Lung (tissue), 12 donors: ENCODE results near the gene TNS3. TPM values are rescaled to one million over a fixed set of nuclear protein-coding genes. Genes with fewer than 3 reads are reported as not detected.

Source experiments
- ATAC-seq: fragments of 200-7000 bp; cut with Tn5 transposase; one replicate; pipeline ENCODE4 v1.9.1; 2020; ENCODE audit warnings: moderate number of reproducible peaks; ENCODE audit not compliant: insufficient read depth, low FRiP score
- DNase-seq, 3 donors: peaks; one replicate each; pipeline ENCODE4 v3.0.0-alpha.2; 2013 to 2017
- H3K27ac ChIP-seq, 2 donors: one replicate each; pipeline ENCODE4 v1.5.1; 2013; ENCODE audit warnings: mild to moderate bottlenecking in 2 of 2, moderate library complexity in 2 of 2, control low read depth in 1 of 2, inconsistent platforms in 1 of 2, low read depth in 1 of 2, low read length in 1 of 2
- H3K27me3 ChIP-seq, 3 donors: one replicate each; pipeline ENCODE4 v1.5.1; 2013; ENCODE audit warnings: low read length in 2 of 3; ENCODE audit not compliant: control insufficient read depth in 3 of 3, insufficient read depth in 3 of 3
- H3K36me3 ChIP-seq, 4 donors: one replicate each; pipeline ENCODE4 v1.5.1; 2013; ENCODE audit warnings: low read length in 4 of 4, mild to moderate bottlenecking in 1 of 4, moderate library complexity in 1 of 4; ENCODE audit not compliant: control insufficient read depth in 4 of 4, insufficient read depth in 4 of 4
- H3K4me1 ChIP-seq, 5 donors: one replicate each; pipeline ENCODE4 v1.5.1; 2013; ENCODE audit warnings: low read length in 5 of 5, mild to moderate bottlenecking in 2 of 5, moderate library complexity in 1 of 5; ENCODE audit not compliant: control insufficient read depth in 5 of 5, insufficient read depth in 5 of 5
- H3K4me3 ChIP-seq: one replicate; pipeline ENCODE4 v1.5.1; 2013; ENCODE audit warnings: mild to moderate bottlenecking, control low read depth, moderate library complexity
- H3K9ac ChIP-seq, 2 donors: one replicate each; pipeline ENCODE4 v1.5.1; 2013; ENCODE audit warnings: low read length in 2 of 2, control low read depth in 1 of 2; ENCODE audit not compliant: insufficient read depth in 1 of 2
- H3K9me3 ChIP-seq, 4 donors: one replicate each; pipeline ENCODE4 v1.5.1; 2013; ENCODE audit warnings: low read length in 3 of 4, mild to moderate bottlenecking in 1 of 4, moderate library complexity in 1 of 4; ENCODE audit not compliant: control insufficient read depth in 4 of 4, insufficient read depth in 3 of 4
- CTCF ChIP-seq: IDR thresholded peaks from 2 replicates; pipeline ENCODE4 v1.5.1; 2012; ENCODE audit warnings: mild to moderate bottlenecking; ENCODE audit errors: control extremely low read depth, extremely low read depth
- WGBS, 2 donors: extraction: QIAGEN DNeasy Blood & Tissue Kit; methylation state at CpG; one replicate each; pipeline ENCODE4 v1.1.7; 2013; 5-methylcytosine and 5-hydroxymethylcytosine counted together
- polyA plus RNA-seq, 2 donors: library from polyadenylated mRNA; stranded (reverse); fragments of 200-250 nt; gene quantifications; one replicate each; pipeline ENCODE4 v1.2.1, GENCODE V29; 2013
- total RNA-seq, 2 donors: library from RNA; depleted of rRNA in 1 of 2; stranded (reverse); fragments of >200 nt in 1 of 2; gene quantifications; one replicate each; pipeline ENCODE4 v1.2.1, GENCODE V29; 2014 to 2021
- donor health status: control.
- donor health status: control.
- donor health status: Bipolar disorder and iron deficiency.
- donor health status: healthy.
- donor health status: DM: yes; HTN: yes; CAD: no.

Gene TNS3
- total and polyA plus RNA-seq, 4 donors, result 23.8 to 140 (median 85.7) TPM

- WGBS, 2 donors, result 69 to 80% methylated on average over 19 of the region's 19 CpGs
- DNase-seq (peak in 1 of 3 donors; percentile 32), ATAC-seq (no peak)
- Histone ChIP-seq H3K36me3 (peaks cover 0 to 5% (median 0%) of the 10 kb centered on the region in 4 donors), H3K27ac (peak overlapping the region in 1 of 2 donors; percentile 82), H3K9ac (no peak overlapping the region), H3K27me3 (no peaks in the 10 kb centered on the region), H3K4me1 (peaks cover 13 to 78% (median 54%) of the 10 kb centered on the region in 5 donors), H3K4me3 (no peak overlapping the region), H3K9me3 (no peaks in the 10 kb centered on the region)
- no peak for TF ChIP-seq CTCF
These were observed 8.8 kb downstream of the TNS3 start for GRCh38 chr7:47572939-47573757.

GRCh38 chr7:47572094-47572445 lies 9.8 kb downstream of the TNS3 start:
- no peak for DNase-seq
- Histone ChIP-seq H3K4me1 (peaks cover 13 to 68% (median 49%) of the 10 kb centered on the region in 5 donors), H3K27ac (peak overlapping the region; percentile 73 to 86), H3K4me3 (no peak overlapping the region), H3K36me3 (peaks cover 0 to 5% (median under 1%) of the 10 kb centered on the region in 4 donors), H3K27me3 (no peaks in the 10 kb centered on the region), H3K9ac (peak overlapping the region in 1 of 2 donors; percentile 26), H3K9me3 (no peaks in the 10 kb centered on the region)
- no peak for ATAC-seq
- TF ChIP-seq CTCF, result no peak
- WGBS, 2 donors, result 44 to 61% methylated on average over 14 of the region's 14 CpGs

GRCh38 chr7:47571331-47572093 lies 10.4 kb downstream of the TNS3 start:
- Histone ChIP-seq H3K9ac (peak overlapping the region in 1 of 2 donors; percentile 26), H3K4me1 (peaks cover 13 to 62% (median 45%) of the 10 kb centered on the region in 5 donors), H3K9me3 (no peaks in the 10 kb centered on the region), H3K4me3 (no peak overlapping the region), H3K36me3 (peaks cover 0 to 5% (median 1%) of the 10 kb centered on the region in 4 donors), H3K27ac (peak overlapping the region; percentile 73 to 86), H3K27me3 (no peaks in the 10 kb centered on the region)
- WGBS, 2 donors, result 5 to 8% methylated on average over 24 of the region's 24 CpGs
- DNase-seq (peak; percentile 80 to 84 (median 83)), ATAC-seq (peak; percentile 53)
- TF ChIP-seq CTCF, result no peak
